Measurements from ENCODE around the gene STIM1.
A peak's percentile ranks its signal among the peaks of the same experiment; 100 is the strongest.
"Not testable (repeated sequence)": the region's sequence is repeated elsewhere in the genome, so short reads cannot be mapped to it uniquely, and the experiment has no call there.

STIM1 gene

GRCh38 chr11:3854977-3855807, at the start of gene STIM1:
Gene STIM1 (plus strand): TSS chr11:3855664. CDS start chr11:3856271, 607 bp downstream.
- DNase-seq (ENCODE audit: low spot score), result peak; percentile 94

DNA sequence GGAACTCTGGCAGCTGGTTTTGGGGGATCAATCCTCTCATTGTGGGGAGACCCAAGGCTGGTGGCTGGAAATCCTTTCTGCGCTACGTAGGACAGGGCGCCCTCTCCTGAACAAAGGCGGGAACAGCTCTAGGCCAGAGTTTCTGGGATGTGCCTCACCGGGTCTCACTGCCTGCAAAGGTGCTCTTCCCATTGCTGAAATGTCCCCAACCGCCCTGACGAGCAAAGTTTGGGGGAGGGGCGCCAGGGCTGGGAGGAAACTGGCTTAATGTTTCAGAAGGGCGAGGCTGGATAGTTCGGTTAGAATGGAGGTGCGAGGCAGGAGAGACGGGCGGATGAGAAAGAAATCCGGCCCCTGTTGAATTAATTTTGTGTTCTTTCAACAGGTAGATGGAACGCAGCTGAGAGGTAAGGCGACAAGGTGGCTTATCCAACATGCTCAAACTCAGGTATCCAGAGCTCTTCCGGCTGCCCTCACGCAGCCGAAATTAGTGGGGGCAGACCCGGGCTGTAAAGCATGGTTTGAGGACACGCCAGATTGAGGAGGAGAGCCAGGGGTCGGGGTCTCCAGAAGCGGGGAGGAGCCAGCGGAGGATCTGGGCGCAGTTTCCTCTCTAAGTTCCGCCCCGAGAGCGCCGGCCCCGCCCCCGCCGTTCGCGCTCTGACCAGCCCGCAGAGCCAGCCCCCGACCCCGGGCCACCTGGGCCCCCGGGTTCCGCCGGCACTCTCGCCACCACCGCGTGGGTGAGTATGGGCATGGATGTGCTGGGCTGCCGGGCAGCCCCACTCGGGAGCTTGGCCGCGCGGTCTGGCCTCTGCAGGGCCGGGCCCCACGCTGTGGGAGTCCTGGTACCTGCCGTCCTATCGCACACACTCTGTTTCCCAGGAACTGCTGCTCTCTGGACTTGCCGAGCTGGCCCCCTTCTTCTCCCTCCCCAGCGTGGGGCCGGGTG, 47.3 kb upstream of the STIM1 start, which contains the start of gene PGAP2:
PGAP2 (plus strand) TSS at position 652 of the 952 bp plus-strand sequence. CDS start 2,700 bp downstream, outside the sequence.
- DNase-seq (ENCODE audit: low spot score), result peak; percentile 78

GRCh38 chr11:3808861-3809623, 46.4 kb upstream of the STIM1 start:
- peak; percentile 82 for DNase-seq (ENCODE audit: low spot score)

GRCh38 chr11:3809624-3809928, 45.9 kb upstream of the STIM1 start:
- no peak for DNase-seq (ENCODE audit: low spot score)

DNA sequence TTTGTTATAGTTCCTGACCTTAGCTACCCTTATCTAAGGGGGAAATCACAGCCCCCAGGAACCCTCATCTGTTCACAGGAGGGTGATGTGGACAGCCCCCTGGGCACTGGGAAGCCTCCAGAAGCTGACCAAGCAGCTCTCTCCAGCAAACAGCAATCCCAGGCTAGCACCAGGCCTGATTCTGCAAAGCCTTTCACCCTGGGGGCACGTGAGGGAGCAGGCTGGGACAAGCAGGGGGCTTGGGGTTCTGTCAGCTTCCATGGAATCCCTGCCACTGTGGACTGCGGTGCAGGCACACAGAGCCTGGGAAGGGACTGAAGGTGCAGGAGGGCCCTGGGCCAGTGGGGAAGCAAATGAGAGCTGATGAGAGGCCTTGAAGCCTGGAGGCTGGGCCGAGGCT, 45.0 kb upstream of the STIM1 start:
- DNase-seq (ENCODE audit: low spot score), result no peak

- no peak for DNase-seq (ENCODE audit: low spot score)
Measured at GRCh38 chr11:3810951-3811350, 44.5 kb upstream of the STIM1 start.

DNA sequence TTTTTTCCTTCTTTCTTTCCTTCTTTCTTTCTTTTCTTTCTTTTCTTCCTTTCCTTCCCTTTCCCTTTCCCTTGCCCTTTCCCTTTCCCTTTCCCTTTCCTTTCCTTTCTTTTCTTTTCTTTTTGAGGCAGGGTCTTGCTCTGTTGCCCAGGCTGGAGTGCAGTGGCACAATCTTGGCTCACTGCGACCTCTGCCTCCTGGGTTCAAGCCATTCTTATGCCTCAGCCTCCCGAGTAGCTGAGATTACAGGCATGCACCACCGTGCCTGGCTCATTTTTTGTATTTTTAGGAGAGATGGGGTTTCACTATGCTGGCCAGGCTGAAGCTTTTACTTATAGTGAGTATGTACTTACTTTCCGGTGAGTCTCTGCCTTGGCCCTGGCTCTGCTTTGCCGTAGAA, 40.6 kb upstream of the STIM1 start:
- DNase-seq (ENCODE audit: low spot score), result not testable (repeated sequence)

GRCh38 chr11:3815845-3816244, 39.6 kb upstream of the STIM1 start:
- DNase-seq (ENCODE audit: low spot score), result no peak

GRCh38 chr11:3816673-3817072, 38.8 kb upstream of the STIM1 start:
- no peak for DNase-seq (ENCODE audit: low spot score)

- no peak for DNase-seq (ENCODE audit: low spot score)
Measured at GRCh38 chr11:3817181-3817800, 38.2 kb upstream of the STIM1 start.

DNA sequence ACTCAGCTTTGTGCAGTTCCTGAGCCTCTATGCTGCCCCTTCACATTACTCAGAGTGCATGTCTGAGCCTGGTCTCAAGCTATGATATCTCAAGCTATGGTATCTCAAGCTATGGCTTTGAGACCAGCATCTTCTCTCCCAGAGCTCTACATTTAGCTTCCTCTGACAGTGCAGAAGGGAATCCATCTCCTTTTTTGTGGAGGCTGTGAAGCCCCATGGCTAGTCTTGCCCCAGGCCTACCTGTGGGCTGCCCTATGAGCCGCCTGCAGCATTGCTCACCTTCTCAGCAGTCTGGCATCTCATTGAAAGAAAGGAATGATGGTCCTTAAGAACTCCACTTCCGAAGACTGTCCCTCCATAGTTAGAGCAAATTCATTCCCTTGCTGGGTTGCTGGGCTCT, 34.5 kb upstream of the STIM1 start:
- no peak for DNase-seq (ENCODE audit: low spot score)

DNA sequence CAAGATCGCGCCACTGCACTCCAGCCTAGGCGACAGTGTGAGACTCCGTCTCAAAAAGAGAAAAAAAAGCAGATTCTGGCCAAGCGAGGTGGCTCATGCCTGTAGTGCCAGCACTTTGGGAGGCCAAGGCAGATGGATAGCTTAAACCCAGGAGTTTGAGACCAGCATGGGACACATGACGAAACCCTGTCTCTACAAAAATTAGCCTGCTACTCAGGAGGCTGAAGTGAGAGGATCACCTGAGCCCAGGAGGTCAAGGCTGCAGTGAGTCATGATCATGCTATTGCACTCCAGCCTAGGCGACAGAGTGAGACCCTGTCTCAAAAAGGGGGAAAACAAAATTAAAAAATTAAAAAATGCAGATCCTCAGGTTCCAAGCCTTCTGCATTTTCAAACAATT, 33.2 kb upstream of the STIM1 start:
- no peak for DNase-seq (ENCODE audit: low spot score)

DNA sequence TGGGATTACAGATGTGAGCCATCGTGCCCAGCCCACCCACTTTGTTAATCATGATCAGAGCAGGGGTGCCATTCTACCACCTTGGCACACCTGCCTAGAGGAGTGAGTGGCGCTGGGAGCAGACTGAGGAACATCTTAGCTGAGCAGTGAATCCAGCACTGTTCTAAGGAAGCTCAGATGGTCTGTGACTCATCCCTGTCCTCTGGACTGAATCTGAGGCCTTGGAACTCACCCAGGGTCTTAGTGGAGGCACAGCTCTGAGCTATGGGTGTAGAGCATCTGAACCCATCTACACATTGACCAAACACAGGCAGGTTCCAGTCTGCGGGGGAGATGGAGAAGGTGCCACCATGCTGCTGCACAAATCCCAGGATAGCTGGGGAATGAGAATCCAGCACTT, 32.2 kb upstream of the STIM1 start:
- peak; percentile 79 for DNase-seq (ENCODE audit: low spot score)

GRCh38 chr11:3823762-3824506, 31.5 kb upstream of the STIM1 start:
- no peak for DNase-seq (ENCODE audit: low spot score)

GRCh38 chr11:3824714-3825472, 30.6 kb upstream of the STIM1 start:
- DNase-seq (ENCODE audit: low spot score), result peak; percentile 47

DNA sequence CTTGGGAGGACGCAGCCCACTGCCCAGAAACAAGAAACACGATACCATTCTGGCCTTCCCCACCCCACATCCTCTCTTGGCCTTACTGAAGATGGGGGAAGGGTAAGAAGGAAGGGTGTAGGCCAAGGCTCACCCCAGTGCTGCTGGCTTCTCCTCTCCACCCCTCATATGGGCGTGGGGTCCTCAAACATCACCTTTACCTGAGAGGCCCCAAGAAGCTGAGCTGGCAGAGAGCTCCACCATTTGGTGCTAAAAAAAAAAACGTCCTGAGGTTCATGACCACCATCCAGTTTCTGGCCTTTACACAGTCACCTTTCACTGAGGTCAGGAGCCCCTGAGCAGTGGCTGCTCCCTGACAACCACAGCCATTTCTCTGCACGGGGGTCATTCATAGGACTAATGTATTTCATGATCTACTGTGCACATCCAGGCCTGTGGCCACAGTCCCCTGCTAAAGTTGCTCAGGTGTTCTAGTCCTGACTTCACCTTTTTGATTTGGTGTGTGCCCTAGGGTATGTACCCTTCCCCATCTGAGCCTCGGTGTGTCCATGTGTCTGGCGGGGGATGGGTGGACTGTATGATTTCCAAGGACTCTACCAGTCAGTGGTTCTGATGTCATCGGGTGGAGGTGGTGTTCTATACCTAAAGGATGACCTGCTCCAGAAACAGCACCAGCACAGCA, 29.9 kb upstream of the STIM1 start:
- DNase-seq (ENCODE audit: low spot score), result no peak

- DNase-seq (ENCODE audit: low spot score), result no peak
Measured at GRCh38 chr11:3826721-3827120, 28.7 kb upstream of the STIM1 start.

DNA sequence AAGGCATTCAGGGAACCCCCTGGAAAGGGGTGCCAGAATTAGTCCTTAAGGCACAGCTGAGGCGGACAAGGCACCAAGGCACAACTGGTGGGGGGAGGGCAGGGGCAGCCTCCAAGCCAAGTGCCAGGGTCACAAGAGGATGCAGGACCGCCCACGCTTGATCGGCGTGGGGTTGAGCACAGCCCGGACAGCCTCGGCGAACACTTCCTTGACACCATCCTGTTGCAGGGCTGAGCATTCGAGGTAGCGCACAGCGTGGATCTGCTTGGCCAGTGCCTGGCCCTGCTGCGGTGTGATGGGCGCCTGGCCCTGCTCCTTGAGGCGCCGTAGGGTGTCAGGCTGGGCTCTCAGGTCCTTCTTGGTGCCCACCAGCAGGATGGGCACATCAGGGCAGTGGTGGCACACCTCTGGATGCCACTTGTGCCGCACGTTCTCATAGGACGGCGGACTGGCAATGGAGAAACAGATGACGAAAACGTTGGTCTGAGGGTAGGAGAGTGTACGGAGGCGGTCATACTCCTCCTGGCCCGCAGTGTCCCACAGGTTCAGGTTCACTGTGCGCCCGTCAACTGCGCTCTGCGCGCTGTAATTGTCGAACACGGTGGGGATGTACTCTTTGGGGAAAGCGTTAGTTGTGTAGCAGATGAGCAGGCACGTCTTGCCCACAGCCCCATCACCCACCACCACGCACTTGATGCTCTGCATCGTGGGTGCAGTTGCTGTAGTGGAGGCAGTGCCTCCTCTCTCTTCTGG, 27.9 kb upstream of the STIM1 start:
- DNase-seq (ENCODE audit: low spot score), result no peak

GRCh38 chr11:3830088-3830487, 25.4 kb upstream of the STIM1 start:
- DNase-seq (ENCODE audit: low spot score), result no peak
